Epithelial cell of proximal tubule (primary cell): ENCODE data around the gene CORO2A. TPM values are rescaled to one million over a fixed set of nuclear protein-coding genes. Genes with fewer than 3 reads are reported as not detected.

Experiments used
- DNase-seq: peaks from one replicate; pipeline ENCODE4 v3.0.0-alpha.2; 2011; ENCODE audit warnings: low read depth
- H3K4me3 ChIP-seq: 2 replicates; pipeline ENCODE4 v1.5.1; 2011; ENCODE audit warnings: low read depth, mild to moderate bottlenecking, low read length
- total RNA-seq: library from RNA; depleted of rRNA; stranded (reverse); fragments of >200 nt; gene quantifications from 2 replicates; pipeline ENCODE4 v1.2.3, GENCODE V29; 2015
- TF ChIP-seq, protein P1 (sequence below): conservative IDR thresholded peaks from 2 replicates; pipeline ENCODE4 v1.5.1; 2012; ENCODE audit warnings: low read depth, mild to moderate bottlenecking, low read length

Gene CORO2A
- total RNA-seq, 1 donor from 2014 or later, result 5.7 TPM

DNA sequence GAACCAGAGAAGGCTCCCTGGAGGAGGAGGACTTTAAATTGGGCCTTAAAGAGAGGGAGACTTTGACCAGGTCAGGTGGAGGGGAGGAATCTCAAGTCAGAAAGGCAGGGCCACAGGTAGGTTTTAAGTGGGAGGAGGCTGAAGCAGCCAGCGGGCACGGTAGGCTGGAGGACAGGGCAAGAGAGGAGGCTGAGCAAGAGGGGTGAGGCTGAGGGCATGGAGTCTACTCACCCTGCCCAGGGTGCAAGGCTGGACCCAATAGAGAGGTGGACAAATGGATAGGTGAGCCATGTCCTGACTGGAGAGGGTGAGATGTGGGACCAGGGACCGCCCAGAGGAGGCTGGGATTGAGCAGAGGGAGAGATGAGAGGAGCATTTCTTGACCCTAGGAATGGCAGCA is 47.8 kb downstream of the CORO2A start:
- no peak for DNase-seq
- TF ChIP-seq, protein P1, sequence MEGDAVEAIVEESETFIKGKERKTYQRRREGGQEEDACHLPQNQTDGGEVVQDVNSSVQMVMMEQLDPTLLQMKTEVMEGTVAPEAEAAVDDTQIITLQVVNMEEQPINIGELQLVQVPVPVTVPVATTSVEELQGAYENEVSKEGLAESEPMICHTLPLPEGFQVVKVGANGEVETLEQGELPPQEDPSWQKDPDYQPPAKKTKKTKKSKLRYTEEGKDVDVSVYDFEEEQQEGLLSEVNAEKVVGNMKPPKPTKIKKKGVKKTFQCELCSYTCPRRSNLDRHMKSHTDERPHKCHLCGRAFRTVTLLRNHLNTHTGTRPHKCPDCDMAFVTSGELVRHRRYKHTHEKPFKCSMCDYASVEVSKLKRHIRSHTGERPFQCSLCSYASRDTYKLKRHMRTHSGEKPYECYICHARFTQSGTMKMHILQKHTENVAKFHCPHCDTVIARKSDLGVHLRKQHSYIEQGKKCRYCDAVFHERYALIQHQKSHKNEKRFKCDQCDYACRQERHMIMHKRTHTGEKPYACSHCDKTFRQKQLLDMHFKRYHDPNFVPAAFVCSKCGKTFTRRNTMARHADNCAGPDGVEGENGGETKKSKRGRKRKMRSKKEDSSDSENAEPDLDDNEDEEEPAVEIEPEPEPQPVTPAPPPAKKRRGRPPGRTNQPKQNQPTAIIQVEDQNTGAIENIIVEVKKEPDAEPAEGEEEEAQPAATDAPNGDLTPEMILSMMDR, result no peak
- H3K4me3 ChIP-seq, result no peak overlapping the region

- TF ChIP-seq, protein P1, result no peak
- DNase-seq, result no peak
- H3K4me3 ChIP-seq, result no peak overlapping the region
Observed at GRCh38 chr9:98144076-98144475, 48.4 kb downstream of the CORO2A start.

- DNase-seq, result no peak
- TF ChIP-seq, protein P1, result no peak
- no peak overlapping the region for H3K4me3 ChIP-seq
Observed at GRCh38 chr9:98142925-98143481, 49.4 kb downstream of the CORO2A start.

DNA sequence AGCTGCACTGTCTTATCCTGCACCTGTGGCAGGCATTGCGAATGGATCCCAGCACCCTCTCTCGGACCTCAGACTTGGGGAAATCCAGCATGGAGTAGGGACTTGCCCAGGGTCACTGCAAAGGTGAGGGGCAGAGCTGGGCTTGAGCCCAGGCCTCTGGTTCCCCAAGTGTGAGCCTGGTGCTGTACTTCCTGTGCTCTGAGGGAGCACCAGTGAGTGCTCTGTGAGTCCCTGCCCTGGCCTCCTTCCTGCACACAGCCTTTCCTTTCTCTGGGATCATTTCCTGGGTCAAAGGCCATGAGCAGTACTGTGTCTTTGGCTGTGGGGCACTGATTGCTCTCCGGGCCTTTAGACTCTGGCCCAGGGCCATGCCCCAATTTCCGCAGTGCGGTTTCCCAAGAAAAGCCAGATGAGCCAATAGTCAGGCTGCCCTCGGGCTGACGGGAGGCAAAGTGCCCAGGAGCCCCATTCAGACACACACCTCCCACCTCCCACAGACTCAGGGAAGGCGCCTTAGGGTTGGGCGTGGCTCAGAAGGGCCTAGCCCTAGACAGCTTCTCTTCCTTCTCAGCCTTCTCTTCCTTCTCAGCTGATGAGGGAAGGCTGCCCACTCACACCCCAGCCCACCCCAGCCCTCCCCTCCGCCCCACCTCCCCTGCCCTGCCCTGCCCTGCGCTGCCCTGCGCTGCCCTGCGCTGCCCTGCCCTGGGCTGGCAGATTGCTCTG is 50.1 kb downstream of the CORO2A start:
- DNase-seq, result no peak
- H3K4me3 ChIP-seq, result no peak overlapping the region

DNA sequence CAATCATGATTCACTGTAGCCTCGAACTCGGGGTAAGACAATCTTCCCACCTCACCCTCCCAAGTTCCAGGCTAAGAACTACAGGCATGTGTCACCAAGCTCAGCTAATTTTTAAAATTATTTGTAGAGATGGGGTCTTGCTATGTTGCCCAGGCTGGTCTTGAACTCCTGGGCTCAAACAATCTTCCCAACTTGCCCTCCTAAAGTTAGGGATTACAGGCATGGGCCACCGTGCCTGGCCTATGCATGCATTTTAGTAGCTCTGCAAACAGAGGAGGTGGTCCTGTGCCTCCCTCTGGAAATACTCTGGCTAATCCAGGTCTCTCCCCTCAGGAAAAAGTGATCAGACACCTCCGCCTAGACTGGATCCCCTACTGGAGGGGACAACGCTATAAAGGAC is 51.9 kb downstream of the CORO2A start:
- TF ChIP-seq, protein P1, result no peak
- DNase-seq, result no peak

More for the DNA sequence above, 50.1 kb downstream of the CORO2A start:
- TF ChIP-seq, protein P1, result no peak

GRCh38 chr9:98136489-98136888 is 55.9 kb downstream of the CORO2A start:
- DNase-seq, result no peak
- TF ChIP-seq, protein P1, result no peak
- H3K4me3 ChIP-seq, result no peak overlapping the region

More for the DNA sequence above, 51.9 kb downstream of the CORO2A start:
- no peak overlapping the region for H3K4me3 ChIP-seq

DNA sequence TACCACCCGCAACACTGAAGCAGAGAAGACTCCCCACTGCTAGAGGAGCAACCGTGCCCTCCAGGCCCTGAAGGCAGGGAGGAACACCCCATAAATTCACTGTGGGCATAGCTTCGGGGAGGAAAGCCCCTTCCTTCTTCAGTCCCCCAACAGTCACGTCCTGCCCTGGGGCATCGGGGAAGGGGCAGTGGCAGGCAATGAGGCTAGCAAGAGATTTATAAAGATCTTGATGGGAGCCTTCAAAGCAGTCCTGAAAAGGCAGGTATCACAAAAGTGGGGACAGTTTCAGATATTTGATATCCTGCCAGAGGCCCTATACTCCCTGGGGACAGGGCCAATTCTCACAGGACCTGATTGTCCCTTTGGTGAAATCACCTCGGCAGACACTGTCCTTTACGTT is 56.5 kb downstream of the CORO2A start:
- no peak for DNase-seq
- no peak overlapping the region for H3K4me3 ChIP-seq
- TF ChIP-seq, protein P1, result no peak
